ENCODE data around the gene CRYGN.

Gene CRYGN

GRCh38 chr7:151406051-151406875, 33.7 kb downstream of the CRYGN start:
- no peak for DNase-seq (ENCODE audit: low read depth)

GRCh38 chr7:151405588-151405987, 34.4 kb downstream of the CRYGN start:
- no peak for DNase-seq (ENCODE audit: low read depth)

GRCh38 chr7:151405056-151405455, 34.9 kb downstream of the CRYGN start:
- DNase-seq (ENCODE audit: low read depth): no peak

GRCh38 chr7:151404216-151405011, 35.5 kb downstream of the CRYGN start:
- no peak for DNase-seq (ENCODE audit: low read depth)

DNA sequence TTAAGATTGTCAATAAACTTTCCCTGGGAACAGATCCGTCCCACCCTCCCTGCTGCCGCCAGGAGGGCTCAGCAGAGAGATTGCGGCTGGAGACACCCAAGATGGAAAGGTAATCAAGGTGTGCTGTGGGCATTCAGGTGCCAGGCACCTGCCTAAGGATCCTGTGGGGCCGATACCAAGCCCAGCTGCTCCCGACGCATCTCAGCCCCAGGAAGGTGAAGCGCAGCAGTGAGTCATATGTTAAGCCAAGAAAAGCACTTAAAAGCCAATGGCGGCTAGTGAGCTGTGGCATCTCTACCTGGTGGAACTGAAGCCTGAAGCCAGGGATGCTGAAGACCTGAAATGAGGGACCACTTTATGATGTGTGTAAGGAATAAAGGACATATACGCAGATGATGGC, 36.2 kb downstream of the CRYGN start:
- no peak for DNase-seq (ENCODE audit: low read depth)

- no peak for DNase-seq (ENCODE audit: low read depth)
Observed at GRCh38 chr7:151402029-151402835, 37.7 kb downstream of the CRYGN start.

DNA sequence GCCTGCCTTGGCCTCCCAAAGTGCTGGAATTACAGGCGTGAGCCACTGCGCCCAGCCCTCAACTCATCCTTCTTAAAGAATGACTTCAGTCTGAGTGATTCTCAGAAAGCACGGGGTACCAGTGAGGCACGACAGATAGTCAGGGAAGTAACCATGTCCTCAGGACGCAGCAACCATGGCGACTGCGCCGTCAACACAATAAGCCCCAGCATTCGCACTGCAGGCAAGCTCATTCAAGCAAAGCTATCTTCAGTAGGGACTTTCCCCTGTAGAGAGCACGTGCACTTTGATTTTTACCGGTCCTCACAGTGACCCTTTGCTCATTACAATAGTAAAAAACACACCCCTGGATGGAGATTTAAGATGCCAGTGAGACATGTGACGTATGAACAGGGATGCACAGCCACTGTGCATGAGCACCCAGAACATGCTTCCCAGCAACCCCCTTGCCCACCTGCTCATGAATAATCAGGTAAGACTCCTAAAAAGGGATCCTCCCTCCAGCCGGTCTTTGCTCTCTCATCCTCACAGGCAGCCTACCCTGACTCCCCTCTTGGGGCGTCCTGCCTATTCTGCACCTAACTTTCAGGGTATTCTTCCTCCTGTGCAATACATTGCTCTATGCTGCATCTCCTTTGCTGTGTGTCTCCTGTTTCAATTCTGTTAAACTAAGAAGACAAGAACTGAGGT, 39.2 kb downstream of the CRYGN start:
- no peak for DNase-seq (ENCODE audit: low read depth)

GRCh38 chr7:151399906-151400305, 40.0 kb downstream of the CRYGN start:
- no peak for DNase-seq (ENCODE audit: low read depth)

DNA sequence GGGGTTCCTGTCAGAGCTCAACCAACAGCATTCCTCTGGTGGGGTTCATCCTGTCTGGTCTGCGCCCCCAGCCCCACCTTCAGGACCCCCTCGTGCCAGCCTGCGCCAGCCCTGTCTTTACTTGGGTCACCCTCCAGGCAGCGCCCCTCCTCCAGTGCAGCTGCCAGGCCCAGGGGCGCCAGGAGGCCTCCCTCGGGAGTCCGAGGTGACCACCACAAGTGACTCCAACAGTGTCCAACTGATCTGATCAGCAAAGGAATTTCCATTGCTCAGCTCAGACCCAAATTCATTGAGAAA, 40.7 kb downstream of the CRYGN start:
- DNase-seq (ENCODE audit: low read depth): no peak

- no peak for DNase-seq (ENCODE audit: low read depth)
Observed at GRCh38 chr7:151398446-151399304, 41.3 kb downstream of the CRYGN start.

DNA sequence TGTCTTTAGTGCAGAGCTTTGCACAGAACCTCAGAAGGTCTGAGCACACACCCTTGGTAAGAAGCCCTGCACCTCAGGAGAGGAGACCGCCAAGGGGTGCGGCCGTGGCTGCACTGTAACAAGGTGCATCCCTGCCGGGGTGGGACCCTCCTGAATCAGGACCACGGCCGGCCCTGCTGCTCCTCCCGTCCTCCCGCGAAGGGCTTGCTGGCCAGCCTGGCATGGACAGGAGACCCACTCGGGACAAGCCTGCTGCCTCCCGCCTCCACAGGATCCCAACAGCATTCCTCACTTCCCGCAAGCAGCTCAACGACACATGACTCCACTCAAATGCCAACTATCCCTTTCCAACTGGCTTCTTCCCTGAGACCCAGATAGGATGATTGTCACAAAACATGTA, 42.9 kb downstream of the CRYGN start:
- DNase-seq (ENCODE audit: low read depth): no peak

GRCh38 chr7:151396328-151396970, 43.5 kb downstream of the CRYGN start:
- no peak for DNase-seq (ENCODE audit: low read depth)

GRCh38 chr7:151395036-151395367, 44.9 kb downstream of the CRYGN start:
- no peak for DNase-seq (ENCODE audit: low read depth)

- DNase-seq (ENCODE audit: low read depth): no peak
Observed at GRCh38 chr7:151394076-151395035, 45.6 kb downstream of the CRYGN start.

DNA sequence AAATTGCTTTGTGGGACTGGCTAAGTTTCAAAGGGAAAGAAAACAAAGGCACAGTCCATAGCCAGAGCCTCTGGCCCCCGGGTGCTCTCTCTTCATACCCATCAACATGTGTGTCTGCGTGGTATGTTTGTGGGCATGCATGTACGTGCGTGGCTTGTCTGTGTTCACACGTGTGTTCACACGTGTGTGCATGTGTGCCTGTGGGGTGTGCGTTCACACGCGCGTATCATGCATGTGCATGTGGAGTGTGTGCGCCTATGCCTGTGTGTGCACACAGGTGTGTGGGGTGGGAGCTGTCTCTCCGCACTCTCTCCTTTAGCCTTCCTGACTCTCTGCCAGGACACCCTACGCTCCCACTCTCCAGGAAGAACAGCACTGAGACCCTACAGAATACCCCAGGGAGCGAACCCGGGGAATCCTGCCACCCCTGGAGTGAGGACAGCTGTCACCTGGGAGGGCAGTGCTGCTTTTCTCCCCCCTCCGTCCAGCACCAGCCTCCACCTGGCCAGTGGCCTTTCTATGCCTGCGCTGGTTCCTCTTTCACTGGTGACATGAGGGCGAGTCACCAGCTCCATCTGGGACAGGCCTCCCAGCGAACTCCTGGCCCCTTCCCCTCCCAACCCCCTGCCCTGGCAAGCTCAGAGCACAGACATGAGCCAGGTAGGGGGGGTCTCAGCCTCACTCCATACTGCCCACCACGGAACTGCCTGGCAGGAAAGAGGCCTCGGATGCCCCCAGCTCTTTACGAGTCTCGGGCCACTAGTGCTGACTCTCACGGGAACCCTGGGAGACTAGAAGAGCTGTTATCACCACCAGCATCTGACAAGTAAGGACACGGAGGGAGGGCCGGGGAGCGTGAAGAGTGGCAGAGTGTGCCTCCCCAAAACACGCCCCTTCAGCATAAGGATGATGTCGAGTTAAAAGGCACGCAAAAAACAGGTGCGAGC, 46.6 kb downstream of the CRYGN start:
- no peak for DNase-seq (ENCODE audit: low read depth)

- DNase-seq (ENCODE audit: low read depth): no peak
Observed at GRCh38 chr7:151392426-151392825, 47.5 kb downstream of the CRYGN start.

DNA sequence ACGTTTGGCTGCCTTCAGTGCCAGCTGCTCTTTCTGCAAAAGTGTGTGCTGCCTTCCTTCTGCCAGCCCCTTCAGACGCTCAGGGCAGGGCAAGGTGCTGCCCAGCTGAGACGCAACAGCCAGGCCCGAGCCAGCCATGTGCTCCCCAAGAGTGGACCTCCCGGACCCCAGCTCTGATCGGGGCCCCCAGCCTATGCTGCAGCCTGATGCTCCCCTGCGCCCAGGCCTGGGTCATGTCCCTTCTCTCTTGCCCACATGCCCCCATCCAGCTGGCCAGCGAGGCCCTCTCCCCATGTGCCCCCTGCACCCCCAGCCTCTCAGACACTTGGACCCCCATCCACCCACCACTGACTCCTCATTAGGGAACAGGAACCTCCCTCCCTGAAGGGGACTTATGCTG, 47.9 kb downstream of the CRYGN start:
- no peak for DNase-seq (ENCODE audit: low read depth)

DNA sequence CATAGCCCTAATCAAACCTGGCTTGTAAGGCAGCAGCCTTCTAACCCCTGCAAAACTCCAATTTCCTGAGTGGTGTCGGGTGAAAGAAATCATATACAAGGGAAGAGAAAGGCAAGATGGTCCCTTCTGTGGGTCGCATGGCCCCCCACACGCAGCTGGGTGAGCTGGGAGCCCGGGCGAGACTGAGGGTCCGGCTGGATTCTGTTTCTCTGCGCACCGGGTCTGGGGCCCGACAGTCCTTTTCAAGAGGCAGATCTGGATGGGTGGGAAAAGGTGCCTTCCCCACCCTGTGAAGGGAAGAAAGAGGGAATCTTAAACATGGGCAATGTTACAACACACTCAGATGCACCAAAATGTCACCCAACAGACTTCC, 48.6 kb downstream of the CRYGN start:
- DNase-seq (ENCODE audit: low read depth): no peak
